DOHH2 (cell line): ENCODE measurements around the gene ANP32B.

Experiments
- EZH2phosphoT487 ChIP-seq: fragments of 200-600 bp; sonication (generic); IDR thresholded peaks from 2 replicates; pipeline ENCODE4 v1.6.1; 2017; ENCODE audit warnings: borderline replicate concordance, mild to moderate bottlenecking, antibody characterized with exemption, low read length, moderate library complexity, mixed read lengths
- TF ChIP-seq, protein P1 (sequence below): fragments of 200-600 bp; sonication (generic); IDR thresholded peaks from one replicate; pipeline ENCODE4 v1.5.1; 2014; ENCODE audit warnings: antibody characterized with exemption, mild to moderate bottlenecking, low read depth, low read length; ENCODE audit not compliant: poor library complexity, severe bottlenecking

DNA sequence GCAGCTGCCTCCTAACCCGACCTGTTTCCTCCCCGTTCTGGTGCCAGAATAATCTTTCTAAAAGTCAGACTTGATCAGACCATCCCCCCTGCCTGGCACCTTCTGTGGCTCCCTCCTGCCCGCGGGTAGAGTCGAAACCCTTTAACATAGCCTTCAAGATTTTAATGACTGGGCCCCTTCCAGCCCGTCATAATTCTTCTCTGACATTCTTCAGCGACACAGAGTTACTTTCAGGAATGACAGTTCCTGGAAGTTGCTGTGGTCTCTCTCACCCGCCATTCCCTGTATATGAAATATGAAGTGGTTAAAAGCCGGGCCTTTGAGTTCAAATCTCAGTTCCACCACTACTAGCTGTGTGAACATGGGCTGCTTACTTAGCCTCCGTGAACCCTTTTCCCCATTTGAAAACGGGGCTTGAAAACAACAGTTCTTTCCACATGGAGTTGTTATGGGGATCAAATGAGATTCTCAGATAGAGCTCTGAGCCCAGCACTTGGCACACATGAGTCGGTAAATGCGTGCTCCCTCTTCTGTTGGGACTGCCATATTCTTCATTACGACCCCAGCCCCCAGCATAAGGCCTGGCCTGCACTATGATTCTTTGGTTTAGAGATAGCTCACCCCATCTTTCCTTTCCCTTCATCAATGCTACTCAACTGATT is 74.1 kb downstream of the ANP32B start:
- TF ChIP-seq, protein P1, sequence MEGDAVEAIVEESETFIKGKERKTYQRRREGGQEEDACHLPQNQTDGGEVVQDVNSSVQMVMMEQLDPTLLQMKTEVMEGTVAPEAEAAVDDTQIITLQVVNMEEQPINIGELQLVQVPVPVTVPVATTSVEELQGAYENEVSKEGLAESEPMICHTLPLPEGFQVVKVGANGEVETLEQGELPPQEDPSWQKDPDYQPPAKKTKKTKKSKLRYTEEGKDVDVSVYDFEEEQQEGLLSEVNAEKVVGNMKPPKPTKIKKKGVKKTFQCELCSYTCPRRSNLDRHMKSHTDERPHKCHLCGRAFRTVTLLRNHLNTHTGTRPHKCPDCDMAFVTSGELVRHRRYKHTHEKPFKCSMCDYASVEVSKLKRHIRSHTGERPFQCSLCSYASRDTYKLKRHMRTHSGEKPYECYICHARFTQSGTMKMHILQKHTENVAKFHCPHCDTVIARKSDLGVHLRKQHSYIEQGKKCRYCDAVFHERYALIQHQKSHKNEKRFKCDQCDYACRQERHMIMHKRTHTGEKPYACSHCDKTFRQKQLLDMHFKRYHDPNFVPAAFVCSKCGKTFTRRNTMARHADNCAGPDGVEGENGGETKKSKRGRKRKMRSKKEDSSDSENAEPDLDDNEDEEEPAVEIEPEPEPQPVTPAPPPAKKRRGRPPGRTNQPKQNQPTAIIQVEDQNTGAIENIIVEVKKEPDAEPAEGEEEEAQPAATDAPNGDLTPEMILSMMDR: no peak
- no peak for TF ChIP-seq EZH2phosphoT487
